GM19328 (cell line): ENCODE data around the gene MT1G.
"Not testable (repeated sequence)": the region's sequence is repeated elsewhere in the genome, so short reads cannot be mapped to it uniquely, and the experiment has no call there.

Experiments used
- ATAC-seq: cut with Tn5 transposase; IDR thresholded peaks from one replicate; pipeline ENCODE4 v1.9.1; 2021; ENCODE audit warnings: mild to moderate bottlenecking, moderate library complexity; ENCODE audit not compliant: unreplicated experiment

Gene MT1G

DNA sequence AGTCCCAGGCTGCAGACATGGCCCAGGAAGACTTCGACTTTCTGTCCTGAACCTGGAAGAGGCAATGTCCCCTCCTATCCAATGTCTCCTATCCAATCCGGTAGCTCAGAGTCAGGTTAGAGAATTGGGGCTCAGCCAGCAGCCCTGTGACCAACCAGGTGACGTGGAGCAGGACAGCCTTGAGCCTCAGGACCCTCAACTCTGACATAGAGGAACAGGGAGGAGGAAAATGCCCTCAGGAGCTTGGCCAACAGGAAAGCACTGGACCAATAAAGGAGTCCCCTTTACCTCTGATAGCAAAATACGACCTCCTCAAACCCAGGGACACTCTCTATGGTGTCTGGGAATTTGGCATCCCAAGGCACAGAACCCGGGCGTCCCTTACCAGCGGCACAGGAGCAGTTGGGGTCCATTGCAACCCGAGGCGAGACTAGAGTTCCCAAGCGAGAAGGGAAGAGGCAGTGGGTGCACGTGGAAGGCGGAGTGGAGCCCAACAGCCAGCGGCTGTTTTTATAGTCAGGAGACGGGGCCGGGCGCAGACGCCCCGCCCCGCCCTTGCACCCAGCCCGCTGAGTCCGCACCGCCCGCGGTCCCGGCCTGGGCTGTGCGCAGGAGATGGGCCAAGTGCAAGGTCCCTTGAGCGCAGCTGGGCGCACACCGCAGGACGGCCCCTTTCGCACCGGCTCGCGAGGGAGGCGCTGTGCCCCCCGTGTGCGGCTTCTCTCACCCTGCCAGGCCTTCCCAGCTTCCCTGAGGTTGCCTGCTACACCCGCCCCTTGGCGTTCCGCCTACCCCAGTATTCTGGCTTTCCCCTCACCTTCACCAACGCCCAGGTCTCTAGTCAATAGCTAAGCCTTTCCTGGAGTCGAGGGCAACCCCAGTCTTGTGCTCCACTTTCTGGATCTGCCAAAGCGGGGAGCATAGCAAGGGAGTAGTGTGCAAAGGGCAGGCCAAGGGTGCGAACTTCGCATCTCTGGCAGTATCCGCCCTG lies at the start of gene MT1G:
TSS of gene MT1G (minus strand) at position 485 of the 991 bp plus-strand sequence. CDS start at position 413, 72 bp downstream.
- no peak for ATAC-seq

DNA sequence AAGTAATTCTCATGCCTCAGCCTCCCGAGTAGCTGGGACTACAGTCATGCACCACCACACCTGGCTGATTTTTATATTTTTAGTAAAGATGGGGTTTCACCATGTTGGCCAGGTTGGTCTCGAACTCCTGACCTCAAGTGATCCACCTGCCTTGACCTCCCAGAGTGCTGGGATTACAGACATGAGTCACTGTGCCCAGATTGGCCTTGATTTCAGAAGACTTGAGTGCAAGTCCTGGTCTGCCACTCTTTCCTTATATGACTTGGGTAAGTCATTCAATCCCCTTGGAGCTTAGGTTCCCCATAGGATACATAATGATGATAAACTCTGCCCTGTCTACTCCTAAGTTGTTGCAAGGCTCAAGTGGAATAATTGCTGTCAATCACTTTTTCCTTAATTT lies 49.7 kb upstream of the MT1G start:
- ATAC-seq: not testable (repeated sequence)

DNA sequence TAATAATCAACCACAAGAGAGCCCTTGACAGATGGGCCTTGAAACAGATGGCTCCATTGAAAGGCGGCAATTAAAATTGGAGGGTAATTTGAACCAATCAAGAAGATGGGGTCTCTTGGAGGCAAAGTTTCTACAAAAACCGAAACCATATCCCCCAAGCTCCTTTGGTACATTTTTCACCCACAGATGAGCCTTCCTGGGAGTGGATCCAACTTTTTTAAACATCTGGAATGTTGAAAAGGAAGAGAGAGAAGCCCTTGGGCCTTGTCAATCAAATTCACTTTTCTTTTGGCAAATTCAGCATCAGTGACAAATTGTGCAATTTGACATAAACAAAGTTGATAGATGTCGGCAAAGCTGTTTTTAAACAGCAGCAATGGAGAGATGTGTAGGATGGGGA lies 48.9 kb upstream of the MT1G start:
- ATAC-seq: no peak

- ATAC-seq: no peak
Observed at GRCh38 chr16:56715126-56715525, 47.3 kb upstream of the MT1G start.

DNA sequence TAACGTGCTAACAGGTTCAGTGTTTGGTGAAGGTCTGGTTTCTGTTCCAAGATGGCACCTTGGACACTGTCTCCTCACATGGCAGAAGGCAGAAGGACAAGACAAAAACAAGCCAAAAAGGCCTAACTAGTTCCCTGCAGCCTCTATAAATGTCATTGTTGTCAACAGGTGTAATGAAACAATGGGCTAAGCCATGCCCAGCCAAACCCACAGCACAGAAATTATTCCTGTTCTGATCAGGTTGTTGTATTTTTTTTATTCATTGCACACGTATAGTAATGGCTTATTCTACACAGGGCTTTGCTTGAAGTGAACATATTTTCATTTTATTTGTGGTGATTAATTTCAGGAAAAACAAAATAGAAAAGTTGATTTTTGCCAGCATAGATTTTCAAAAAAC lies 45.9 kb upstream of the MT1G start:
- ATAC-seq: no peak

GRCh38 chr16:56711862-56712261 lies 44.0 kb upstream of the MT1G start:
- no peak for ATAC-seq

- ATAC-seq: no peak
Observed at GRCh38 chr16:56710181-56710737, 42.4 kb upstream of the MT1G start.

DNA sequence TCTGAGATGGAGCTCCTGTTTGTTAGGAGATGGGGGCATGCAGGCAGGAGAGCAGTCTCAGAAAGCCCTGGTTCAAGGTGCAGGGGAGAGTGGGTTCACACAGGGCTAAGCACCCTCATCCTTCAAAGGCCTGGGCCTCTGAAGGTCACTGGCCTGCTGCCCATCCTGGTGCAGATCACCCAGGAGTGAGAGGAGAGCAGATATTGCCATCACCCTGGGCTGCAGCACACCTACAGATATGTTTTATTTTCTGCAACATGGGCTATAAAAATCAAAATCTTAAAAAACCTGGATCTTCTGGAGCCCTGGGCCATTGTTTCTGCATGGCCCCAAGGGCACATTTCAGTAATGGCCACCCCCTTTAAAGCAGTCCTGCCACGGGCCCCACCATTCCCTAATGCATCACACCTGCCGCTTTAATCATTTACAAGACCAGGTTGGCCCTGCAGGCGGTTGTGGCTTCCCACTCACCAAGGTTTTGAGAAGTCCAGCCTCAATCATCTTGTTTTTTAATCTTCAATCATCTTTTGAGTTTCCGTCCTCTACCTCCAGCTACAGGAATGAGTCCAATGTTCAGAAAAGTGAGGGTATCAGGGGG lies 41.7 kb upstream of the MT1G start:
- no peak for ATAC-seq

DNA sequence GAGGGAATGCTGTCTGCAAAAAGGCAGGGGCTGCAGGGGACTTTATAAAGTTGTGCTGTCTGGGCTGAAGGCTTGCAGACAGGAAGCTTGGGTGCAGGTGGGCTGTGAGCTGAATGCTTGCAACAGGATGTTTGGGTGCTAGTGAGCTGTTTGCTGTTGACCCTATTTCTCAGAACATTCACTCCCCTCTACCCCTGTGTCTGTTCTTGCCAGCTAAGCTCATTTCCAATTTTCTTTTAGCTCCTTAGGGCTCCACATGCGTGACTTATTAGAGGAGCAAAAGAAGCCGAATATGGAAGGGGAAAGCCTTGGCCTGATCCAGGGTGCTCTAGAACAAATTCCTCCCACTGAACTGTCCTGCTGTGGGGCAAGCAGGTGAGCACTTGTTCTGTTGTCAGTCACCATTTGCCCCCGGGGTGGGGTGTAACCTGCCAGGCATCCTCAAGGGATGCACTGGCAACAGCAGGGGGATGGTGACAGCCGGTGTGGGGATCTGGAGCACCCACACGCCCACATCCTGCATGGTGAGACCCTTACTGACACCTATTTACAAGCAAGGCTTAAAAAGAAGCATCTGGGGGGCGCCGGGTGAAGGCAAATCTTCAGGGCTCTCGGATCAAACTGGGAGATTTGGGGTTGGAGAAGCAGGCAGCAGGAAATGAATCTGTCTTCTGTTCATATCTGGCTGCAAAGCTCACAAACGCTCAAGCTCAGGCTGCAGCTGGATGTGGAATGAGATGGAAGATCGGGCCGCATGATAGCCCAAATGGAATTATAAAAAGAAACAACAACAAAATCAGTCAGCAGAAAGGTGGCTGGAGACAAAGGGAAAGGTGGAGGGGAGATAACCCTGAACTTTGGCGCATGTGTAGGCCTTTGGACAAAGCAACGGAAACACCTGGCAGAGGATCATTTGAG lies 40.9 kb upstream of the MT1G start:
- no peak for ATAC-seq

DNA sequence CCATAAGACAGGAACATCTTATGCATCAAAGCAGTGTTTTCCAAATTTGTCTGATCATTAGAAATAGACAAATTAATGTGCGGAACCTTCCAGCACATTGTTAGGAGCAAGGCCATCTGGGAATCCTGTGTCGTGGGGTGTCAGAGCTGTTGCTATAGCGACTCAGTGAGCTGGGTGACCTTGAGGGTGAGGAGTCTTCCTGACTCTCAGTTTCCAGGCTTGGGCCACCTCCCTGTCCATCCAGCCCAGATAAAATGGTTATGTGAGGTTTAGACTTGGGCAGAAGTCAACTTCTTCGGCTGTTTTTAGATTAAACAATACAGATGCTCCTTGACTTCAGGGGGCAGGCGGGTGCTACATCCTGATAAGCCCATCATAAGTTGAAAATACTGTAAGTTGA lies 35.0 kb upstream of the MT1G start:
- ATAC-seq: no peak

GRCh38 chr16:56701534-56701933 lies 33.7 kb upstream of the MT1G start:
- ATAC-seq: no peak

GRCh38 chr16:56700631-56701030 lies 32.8 kb upstream of the MT1G start:
- no peak for ATAC-seq

DNA sequence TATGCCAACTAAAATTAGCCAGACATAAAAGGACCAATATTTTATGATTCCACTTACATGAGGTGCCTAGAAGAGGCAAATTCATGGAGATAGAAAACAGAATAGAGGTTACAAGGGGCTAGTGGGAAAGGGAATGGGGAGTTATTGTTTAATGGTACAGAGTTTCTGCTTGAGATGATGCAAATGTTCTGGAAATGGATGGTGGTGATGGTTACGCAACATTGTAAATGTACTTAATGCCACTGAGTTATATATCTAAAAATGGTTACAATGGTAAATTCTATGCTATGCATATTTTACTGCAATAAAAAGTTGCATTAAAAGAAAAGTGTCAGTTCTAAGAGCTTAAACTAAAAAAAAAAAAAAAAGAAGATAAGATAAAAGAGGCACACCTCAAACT lies 32.3 kb upstream of the MT1G start:
- no peak for ATAC-seq

GRCh38 chr16:56697456-56698155 lies 29.7 kb upstream of the MT1G start:
- ATAC-seq: no peak

DNA sequence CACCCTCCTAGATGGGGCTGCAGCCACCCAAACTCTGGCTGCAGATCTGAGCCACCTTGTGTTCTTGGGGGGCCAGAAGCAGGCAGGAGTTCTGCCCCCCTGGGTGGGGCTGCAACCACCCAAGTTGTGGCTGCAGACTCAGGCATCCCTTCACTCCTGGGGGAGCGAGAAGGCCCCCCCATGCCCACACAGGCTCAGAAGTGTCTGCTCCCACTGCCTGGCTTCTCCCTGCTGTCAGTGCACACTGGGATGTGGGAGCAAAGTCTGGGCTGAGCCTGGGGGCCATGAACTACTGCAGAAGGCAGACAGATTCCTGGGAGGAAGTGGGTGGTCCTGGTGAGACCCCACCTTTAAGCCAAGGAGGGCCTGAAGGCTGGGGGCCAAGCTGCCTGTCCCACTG lies 27.4 kb upstream of the MT1G start:
- ATAC-seq: no peak

DNA sequence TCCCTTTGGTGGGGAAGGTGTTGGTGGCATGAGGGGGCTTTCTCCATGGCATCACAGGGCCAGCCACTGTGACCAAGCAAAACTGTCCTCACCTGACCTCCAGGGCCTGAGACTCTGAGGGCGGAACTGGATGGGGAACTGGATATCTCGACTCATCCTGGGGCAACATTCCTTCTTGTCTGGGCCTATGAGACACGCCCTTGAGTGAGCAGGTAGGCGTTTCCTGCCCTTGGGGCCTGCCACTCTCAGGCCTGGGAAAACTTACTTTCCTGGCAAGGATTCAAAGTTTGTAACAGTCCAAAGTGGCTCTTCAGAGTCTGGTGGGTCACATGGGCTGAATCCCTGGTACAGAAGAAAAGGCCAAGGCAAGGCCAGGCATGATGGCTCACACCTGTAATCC lies 24.0 kb upstream of the MT1G start:
- no peak for ATAC-seq

DNA sequence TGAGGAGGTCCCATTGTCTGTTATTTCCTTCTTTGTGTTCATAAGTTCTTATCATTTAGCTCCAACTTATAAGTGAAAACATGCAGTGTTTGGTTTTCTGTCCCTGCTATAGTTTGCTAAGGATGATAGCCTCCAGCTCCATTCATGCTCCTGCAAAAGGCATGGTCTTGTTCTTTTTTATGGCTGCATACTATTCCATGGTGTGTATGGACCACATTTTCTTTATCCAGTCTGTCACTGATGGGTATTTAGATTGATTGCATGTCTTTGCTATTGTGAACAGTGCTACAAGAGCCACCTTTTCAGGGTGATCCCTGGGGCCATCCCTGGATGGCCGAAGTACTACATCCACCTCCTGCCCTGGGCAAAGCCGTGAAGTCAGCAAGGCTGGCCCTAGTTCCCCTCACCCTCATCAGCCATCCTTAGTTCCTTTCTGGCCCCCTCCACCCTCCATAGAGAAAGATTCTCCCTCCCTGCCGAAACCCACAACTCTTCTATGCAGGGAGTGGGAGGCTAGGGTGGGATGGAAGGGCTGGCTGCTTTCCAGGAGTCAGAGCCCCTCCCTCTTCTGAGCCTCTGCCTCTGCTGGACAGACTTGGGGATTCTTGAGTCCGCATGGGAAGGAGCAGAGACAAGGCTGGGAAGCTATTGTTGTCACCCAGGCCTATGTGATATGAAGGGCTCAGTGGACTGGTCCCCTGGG lies 22.7 kb upstream of the MT1G start:
- ATAC-seq: no peak

DNA sequence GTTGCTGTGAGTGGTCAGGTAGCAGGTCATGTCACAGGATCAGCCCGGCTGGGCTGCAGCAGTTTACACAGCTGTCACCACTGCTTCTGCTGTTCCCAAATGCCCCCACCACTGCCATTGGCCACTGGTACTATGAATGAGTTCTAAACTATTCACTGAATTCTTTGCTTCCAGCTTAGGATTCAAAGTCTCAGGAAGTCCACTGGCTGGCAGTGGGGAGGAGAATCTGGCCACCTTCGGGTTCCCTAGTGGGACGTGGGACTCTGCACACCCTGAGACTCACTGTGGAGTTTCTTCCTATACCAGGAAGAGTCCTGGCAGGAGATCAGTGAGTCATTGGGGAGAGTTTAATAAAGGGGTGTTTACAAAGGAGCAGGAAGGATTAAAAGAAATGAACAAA lies 21.3 kb upstream of the MT1G start:
- no peak for ATAC-seq

GRCh38 chr16:56688762-56689161 lies 20.9 kb upstream of the MT1G start:
- ATAC-seq: no peak

DNA sequence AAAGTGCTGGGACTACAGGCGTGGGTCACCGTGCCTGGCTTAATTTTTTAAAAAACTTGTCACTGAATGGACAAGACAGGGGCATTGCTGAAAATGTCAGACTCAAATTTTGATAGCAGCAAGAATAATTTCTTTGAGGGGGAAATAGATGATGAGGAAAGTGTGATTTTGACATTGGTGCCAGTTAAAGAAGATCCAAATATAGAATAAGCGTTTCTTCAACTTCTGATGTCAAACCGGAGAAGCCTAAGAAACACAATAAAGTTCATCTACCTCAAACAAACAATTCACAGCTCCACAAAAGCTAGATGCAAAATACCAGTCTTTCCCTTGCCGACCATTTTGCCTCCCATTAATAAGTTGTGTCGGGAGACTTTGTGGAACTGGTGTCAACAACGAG lies 18.9 kb upstream of the MT1G start:
- ATAC-seq: no peak
